GM18520 (cell line): ENCODE measurements around the gene SOX10.
"Not testable (repeated sequence)": the region's sequence is repeated elsewhere in the genome, so short reads cannot be mapped to it uniquely, and the experiment has no call there.

Experiments
- ATAC-seq: cut with Tn5 transposase; IDR thresholded peaks from one replicate; pipeline ENCODE4 v1.9.1; 2021; ENCODE audit not compliant: unreplicated experiment

SOX10 gene

GRCh38 chr22:37986371-37986770 is 2.0 kb upstream of the SOX10 start:
- ATAC-seq, result no peak

GRCh38 chr22:37985751-37986281 is 1.5 kb upstream of the SOX10 start:
- ATAC-seq, result no peak

GRCh38 chr22:37985050-37985585 is 763 bp upstream of the SOX10 start:
- ATAC-seq, result no peak

- no peak for ATAC-seq
Observed at GRCh38 chr22:37982938-37983859, 1.2 kb downstream of the SOX10 start.

- ATAC-seq, result no peak
Observed at GRCh38 chr22:37982151-37982785, 2.1 kb downstream of the SOX10 start.

GRCh38 chr22:37981282-37982011 is 2.9 kb downstream of the SOX10 start:
- ATAC-seq, result no peak

GRCh38 chr22:37979782-37980181 is 4.6 kb downstream of the SOX10 start:
- no peak for ATAC-seq

GRCh38 chr22:37976547-37976946 is 7.8 kb downstream of the SOX10 start:
- no peak for ATAC-seq

GRCh38 chr22:37976022-37976421 is 8.3 kb downstream of the SOX10 start:
- ATAC-seq, result not testable (repeated sequence)

GRCh38 chr22:37975153-37975552 is 9.2 kb downstream of the SOX10 start:
- no peak for ATAC-seq

GRCh38 chr22:37973271-37974170 is 10.8 kb downstream of the SOX10 start:
- ATAC-seq, result no peak

GRCh38 chr22:37972527-37972926 is 11.8 kb downstream of the SOX10 start:
- ATAC-seq, result no peak

- no peak for ATAC-seq
Observed at GRCh38 chr22:37971475-37972434, 12.6 kb downstream of the SOX10 start.

GRCh38 chr22:37970864-37971263 is 13.5 kb downstream of the SOX10 start:
- ATAC-seq, result no peak

GRCh38 chr22:37968452-37969251 is 15.7 kb downstream of the SOX10 start:
- ATAC-seq, result no peak

- no peak for ATAC-seq
Observed at GRCh38 chr22:37967637-37968451, 16.5 kb downstream of the SOX10 start.

GRCh38 chr22:37967147-37967546 is 17.2 kb downstream of the SOX10 start:
- no peak for ATAC-seq
